Kasumi-1 (cell line): ENCODE measurements around the gene ALG11.
"Not testable (repeated sequence)": the region's sequence is repeated elsewhere in the genome, so short reads cannot be mapped to it uniquely, and the experiment has no call there.

Experiments
- DNase-seq, 2 experiments: peaks; one replicate each; lab custom pipeline; 2025; lab: John Stamatoyannopoulos, UW

ALG11 gene

GRCh38 chr13:52011632-52012511 is at the start of gene ALG11:
Gene ALG11, plus strand, starts transcription at chr13:52012398. Its CDS starts 21 bp downstream, at chr13:52012419.
- peak; percentile 96 to 97 for DNase-seq

- DNase-seq: no peak
These were observed 46.0 kb upstream of the ALG11 start for GRCh38 chr13:51966186-51966585.

GRCh38 chr13:51967482-51968446 is 44.4 kb upstream of the ALG11 start:
- peak; percentile 6 to 12 for DNase-seq

GRCh38 chr13:51970349-51970748 is 41.8 kb upstream of the ALG11 start:
- DNase-seq: no peak

- DNase-seq: no peak
These were observed 40.4 kb upstream of the ALG11 start for GRCh38 chr13:51971520-51972426.

GRCh38 chr13:51974482-51974881 is 37.7 kb upstream of the ALG11 start:
- DNase-seq: no peak

- DNase-seq: no peak
These were observed 35.8 kb upstream of the ALG11 start for GRCh38 chr13:51976423-51976822.

- no peak for DNase-seq
These were observed 35.3 kb upstream of the ALG11 start for GRCh38 chr13:51976890-51977289.

GRCh38 chr13:51977625-51978024 is 34.6 kb upstream of the ALG11 start:
- no peak for DNase-seq

GRCh38 chr13:51978796-51979556 is 33.2 kb upstream of the ALG11 start:
- no peak for DNase-seq

- DNase-seq: no peak
These were observed 31.3 kb upstream of the ALG11 start for GRCh38 chr13:51980908-51981307.

- DNase-seq: no peak
These were observed 30.8 kb upstream of the ALG11 start for GRCh38 chr13:51981355-51981754.

- not testable (repeated sequence) for DNase-seq
These were observed 28.9 kb upstream of the ALG11 start for GRCh38 chr13:51983292-51983691.

- DNase-seq: not testable (repeated sequence)
These were observed 27.3 kb upstream of the ALG11 start for GRCh38 chr13:51984904-51985303.

GRCh38 chr13:51988988-51989618 is 23.1 kb upstream of the ALG11 start:
- DNase-seq: no peak

GRCh38 chr13:51993713-51994112 is 18.5 kb upstream of the ALG11 start:
- no peak for DNase-seq

GRCh38 chr13:51995677-51996551 is 16.3 kb upstream of the ALG11 start:
- peak; percentile 56 to 71 for DNase-seq

- DNase-seq: no peak
These were observed 15.6 kb upstream of the ALG11 start for GRCh38 chr13:51996641-51997040.

GRCh38 chr13:51997186-51997585 is 15.0 kb upstream of the ALG11 start:
- no peak for DNase-seq
